Forelimb muscle (tissue), 1 donor: ENCODE results near the gene CPXM1. TPM values are rescaled to one million over a fixed set of nuclear protein-coding genes. Genes with fewer than 3 reads are reported as not detected.

Experiments
- DNase-seq: peaks from one replicate; pipeline ENCODE4 v3.0.0-alpha.2; 2013; ENCODE audit warnings: low read depth
- polyA plus RNA-seq: library from polyadenylated mRNA; unstranded; fragments of 120-200 nt; gene quantifications from one replicate; pipeline ENCODE4 v1.2.1, GENCODE V29; 2013; ENCODE audit not compliant: insufficient read length

The CPXM1 gene
- polyA plus RNA-seq, 1 donor, result 31.6 TPM

GRCh38 chr20:2767768-2768631 lies 32.4 kb downstream of the CPXM1 start:
- DNase-seq, result no peak

DNA sequence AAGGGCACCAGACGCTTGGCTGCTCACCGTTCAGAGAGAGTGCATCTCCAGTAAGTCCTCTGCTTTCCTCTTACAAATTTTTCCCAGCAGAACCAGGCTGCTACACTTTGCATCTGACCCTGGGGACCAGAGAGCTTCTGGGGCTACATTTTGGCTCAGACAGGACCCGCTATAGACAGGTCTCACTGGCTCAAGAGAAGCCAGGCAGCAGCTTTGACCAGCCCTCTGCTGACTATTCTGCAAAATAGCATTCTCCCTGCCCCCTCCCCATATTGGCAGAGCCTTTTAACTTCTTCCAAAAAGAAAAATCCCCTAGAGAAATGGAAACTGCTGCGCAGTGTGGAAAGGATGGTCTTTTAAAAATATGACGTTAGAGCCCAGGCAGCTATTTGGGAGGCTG lies 37.2 kb downstream of the CPXM1 start:
- DNase-seq, result no peak

- no peak for DNase-seq
Measured at GRCh38 chr20:2762578-2763131, 37.8 kb downstream of the CPXM1 start.

GRCh38 chr20:2761885-2762284 lies 38.5 kb downstream of the CPXM1 start:
- DNase-seq, result no peak

DNA sequence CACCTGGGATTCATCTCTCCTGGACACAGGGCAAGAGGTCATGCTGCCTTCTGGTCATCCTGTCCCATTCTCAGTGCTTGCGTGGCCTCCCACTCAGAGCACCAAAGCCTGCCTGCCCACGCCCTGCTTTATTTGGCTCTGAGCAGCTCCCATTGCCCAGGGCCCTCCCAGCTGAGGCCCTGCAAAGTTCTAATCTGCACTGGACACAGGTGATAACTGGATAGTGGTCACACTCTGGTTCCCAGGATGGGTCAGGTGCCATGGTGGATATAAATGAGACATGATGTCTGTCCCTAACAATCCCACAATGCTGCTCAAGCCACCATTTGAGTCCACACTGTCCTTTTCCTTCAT lies 39.5 kb downstream of the CPXM1 start:
- DNase-seq, result no peak

GRCh38 chr20:2760297-2760951 lies 40.0 kb downstream of the CPXM1 start:
- no peak for DNase-seq

GRCh38 chr20:2759603-2760296 lies 40.7 kb downstream of the CPXM1 start:
- DNase-seq, result no peak

- no peak for DNase-seq
Measured at GRCh38 chr20:2759143-2759542, 41.3 kb downstream of the CPXM1 start.

GRCh38 chr20:2757969-2758368 lies 42.5 kb downstream of the CPXM1 start:
- no peak for DNase-seq

DNA sequence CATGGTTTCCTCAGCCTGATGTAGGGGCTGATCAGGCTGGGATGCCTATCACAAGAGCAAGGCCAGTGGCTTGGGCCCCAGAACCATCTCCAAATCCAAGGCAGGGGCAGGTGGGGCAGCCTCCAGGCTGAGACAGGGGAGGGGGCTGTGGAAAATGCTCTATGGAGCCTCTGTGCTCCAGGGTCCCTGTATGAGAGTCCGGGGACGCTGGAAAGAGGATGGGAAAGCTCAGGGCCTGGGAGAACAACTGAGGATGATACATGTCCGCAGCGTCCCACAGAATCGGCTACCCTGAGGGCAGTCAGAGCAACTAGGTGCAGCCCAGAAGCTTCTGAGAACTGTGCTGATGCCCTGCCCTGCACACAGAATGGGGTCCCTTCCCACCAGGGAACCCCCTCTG lies 43.4 kb downstream of the CPXM1 start:
- no peak for DNase-seq

DNA sequence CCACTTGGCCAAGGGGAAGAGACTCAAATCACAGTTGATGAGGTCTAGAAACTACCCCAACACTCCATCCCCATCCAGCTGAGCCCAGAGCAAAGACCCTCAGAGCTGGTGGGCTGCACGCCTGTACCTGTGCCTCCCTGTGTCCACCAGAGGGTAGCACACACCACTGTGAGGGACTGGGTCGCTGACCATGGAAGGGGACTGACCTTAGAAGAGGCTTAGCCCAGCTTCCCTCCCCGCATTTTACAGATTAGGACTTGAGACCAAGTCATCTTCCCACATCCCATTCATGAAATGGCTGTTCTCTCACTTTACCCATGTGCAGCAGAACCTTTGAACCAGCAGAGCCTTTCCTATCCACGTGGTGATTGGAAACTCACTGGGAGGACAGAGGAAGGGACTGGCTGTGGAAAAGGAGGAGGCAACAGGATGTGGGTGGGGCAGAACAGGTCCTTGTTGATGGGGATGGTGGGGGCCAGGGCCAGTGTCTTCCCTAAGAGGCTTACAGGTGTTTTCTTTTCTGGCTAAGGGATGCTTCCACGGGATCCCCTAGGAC lies 44.3 kb downstream of the CPXM1 start:
- no peak for DNase-seq

DNA sequence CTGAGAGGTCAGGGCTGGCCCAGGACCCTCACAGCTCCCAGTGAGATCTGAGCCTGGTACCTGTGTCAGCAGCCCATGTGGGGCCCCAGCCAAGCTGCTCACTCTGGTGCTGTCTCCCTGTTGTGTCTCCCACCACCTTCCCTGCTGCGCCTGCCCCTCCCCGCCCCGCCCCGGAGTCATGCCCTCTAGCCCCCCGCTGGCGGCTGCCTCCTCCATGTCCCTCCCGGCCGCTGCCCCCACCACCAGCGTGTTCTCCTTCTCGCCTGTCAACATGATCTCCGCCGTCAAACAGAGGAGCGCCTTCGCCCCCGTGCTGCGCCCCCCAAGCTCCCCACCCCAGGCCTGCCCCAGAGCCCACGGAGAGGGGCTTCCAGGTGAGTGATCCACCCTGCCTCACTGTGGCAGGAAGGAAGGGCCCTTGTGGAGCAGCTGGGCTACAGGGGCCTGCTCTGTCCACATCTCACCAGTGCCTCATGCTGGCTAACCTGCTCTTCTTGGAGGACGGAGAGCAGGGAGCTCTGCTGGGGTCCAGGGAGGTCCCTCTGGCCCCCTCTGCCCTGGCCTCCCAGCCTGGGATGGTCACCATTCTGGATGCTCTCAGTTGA lies 44.9 kb downstream of the CPXM1 start:
- DNase-seq, result no peak

- no peak for DNase-seq
Measured at GRCh38 chr20:2754424-2754823, 46.0 kb downstream of the CPXM1 start.

DNA sequence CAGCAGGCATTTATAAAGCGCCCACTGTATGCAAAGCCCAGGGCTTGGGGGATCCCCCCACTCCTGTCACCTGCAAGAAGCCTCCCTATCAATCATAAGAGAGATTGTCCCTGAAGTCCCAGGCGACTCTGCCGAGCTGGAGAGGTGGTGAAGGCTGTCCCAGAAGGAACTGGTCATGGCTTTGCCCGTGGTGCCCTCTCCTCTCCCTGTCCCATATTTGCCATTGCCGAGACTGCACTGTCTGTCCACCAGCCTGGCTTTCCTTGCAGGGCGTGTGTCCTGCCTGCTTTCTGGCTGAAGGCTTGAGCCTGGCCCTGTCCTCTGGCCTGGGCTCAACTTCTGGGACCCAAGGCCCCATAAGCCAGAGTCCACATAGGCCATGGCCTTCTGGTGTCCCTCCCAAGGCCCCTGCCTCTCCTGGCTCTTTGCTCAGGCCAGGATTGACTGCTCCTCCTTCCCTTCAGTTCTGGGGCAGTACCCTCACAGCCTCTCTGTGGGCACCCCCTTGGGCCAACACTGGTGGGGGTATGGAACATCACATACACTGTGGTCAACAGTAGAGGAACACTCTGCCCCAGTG lies 46.9 kb downstream of the CPXM1 start:
- DNase-seq, result no peak

DNA sequence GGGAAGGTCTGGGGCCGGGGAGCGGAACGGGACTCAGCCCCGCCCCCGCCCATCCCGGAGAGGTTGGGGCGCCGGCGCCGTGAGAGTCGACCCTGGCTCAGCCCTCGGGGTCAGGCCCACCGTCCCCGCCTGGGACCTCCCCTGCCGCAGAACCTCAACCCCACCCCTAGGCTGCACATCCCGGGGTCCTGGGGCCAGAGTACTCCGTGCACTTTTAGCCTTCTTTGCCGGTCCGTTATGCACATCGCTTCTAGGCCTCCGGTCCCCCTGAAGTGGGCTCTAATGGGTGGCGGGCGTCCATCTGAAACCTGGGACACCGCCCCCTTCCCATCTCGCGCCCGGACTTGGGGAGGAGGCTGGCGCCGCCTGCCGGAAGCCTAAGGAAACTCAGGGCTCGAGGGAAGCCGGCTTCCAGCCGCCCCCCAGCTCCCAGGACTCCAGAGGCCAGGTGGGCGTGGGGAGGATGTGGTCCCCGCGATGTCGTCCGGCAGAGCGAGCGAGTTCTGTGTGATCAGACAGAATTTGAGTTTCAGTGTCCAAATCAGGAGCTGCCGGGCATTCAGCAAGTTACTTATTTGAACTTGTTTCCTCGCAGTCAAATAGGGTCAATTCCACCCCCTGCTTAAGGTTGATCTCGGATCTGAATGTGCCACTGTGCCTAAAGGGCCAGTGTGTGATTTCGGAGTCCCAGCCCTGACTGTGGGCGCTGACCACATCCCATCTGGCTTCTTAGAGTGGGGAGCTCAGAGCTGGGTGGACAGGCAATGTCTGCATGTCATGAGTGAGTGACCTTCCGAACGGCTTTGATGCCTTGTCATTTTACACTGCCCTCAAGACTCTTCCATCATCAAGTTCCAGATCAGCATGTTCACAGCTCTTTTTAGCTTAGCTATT lies 47.6 kb downstream of the CPXM1 start:
- DNase-seq, result no peak

- DNase-seq, result no peak
Measured at GRCh38 chr20:2751878-2752566, 48.4 kb downstream of the CPXM1 start.

DNA sequence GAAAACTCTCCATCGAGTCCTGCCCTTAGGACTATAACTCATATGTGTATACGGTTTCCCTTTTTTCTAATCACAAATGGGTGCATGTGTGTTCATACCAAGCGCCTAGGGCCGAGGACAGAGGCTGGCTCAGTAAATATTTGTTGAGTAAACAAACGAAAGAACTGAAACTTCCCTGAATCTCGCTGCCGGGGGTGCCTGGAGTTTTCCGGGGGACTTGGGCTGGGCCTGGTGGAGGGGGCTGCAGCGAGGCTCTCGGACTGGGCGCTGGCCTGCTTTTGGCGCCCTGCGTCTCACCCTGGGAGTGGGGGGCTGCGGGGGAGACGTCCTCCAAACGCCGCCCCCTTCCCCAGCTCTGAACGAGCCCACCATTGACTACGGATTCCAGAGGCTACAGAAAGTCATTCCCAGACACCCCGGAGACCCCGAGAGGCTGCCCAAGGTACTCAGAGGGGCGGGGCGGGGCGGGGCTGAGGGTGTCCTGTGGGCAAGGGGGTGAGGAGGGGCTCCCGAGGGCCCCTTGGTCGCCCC lies 49.0 kb downstream of the CPXM1 start:
- no peak for DNase-seq

- DNase-seq, result no peak
Measured at GRCh38 chr20:2750491-2751251, 49.8 kb downstream of the CPXM1 start.
